Progenitor cell of endocrine pancreas (in vitro differentiated cells): Measurements from ENCODE around the gene MTPN. TPM values are rescaled to one million over a fixed set of nuclear protein-coding genes. Genes with fewer than 3 reads are reported as not detected.

Experiments used
- DNase-seq: peaks from one replicate; pipeline ENCODE4 v3.0.0; 2021; ENCODE audit warnings: low spot score; ENCODE audit not compliant: unreplicated experiment
- H3K27ac Mint-ChIP-seq: 2 replicates; pipeline ENCODE4 v1.8.0; 2021; ENCODE audit warnings: mild to moderate bottlenecking, moderate library complexity, mixed read lengths
- H3K27me3 Mint-ChIP-seq: 2 replicates; pipeline ENCODE4 v1.8.0; 2021; ENCODE audit warnings: mixed read lengths
- H3K36me3 Mint-ChIP-seq: 2 replicates; pipeline ENCODE4 v1.8.0; 2022; ENCODE audit warnings: mixed read lengths; ENCODE audit not compliant: insufficient read depth
- H3K4me1 Mint-ChIP-seq: 2 replicates; pipeline ENCODE4 v1.8.0; 2021; ENCODE audit warnings: low read depth, mixed read lengths
- H3K4me3 Mint-ChIP-seq: 2 replicates; pipeline ENCODE4 v1.8.0; 2021; ENCODE audit warnings: low read depth, mild to moderate bottlenecking, moderate library complexity, mixed read lengths
- H3K9me3 Mint-ChIP-seq: 2 replicates; pipeline ENCODE4 v1.8.0; 2021; ENCODE audit warnings: low read depth, mixed read lengths
- total RNA-seq: library from RNA; stranded (reverse); gene quantifications from 2 replicates; pipeline ENCODE4 v1.2.1, GENCODE V29; 2021
- TF ChIP-seq, protein P1 (sequence below): fragments of 200-600 bp; sonication (generic); IDR thresholded peaks from one replicate; pipeline ENCODE4 v1.5.0; 2021; ENCODE audit warnings: antibody characterized with exemption, mild to moderate bottlenecking; ENCODE audit not compliant: unreplicated experiment

Gene MTPN
- total RNA-seq, 1 donor from 2014 or later: 91.6 TPM

DNA sequence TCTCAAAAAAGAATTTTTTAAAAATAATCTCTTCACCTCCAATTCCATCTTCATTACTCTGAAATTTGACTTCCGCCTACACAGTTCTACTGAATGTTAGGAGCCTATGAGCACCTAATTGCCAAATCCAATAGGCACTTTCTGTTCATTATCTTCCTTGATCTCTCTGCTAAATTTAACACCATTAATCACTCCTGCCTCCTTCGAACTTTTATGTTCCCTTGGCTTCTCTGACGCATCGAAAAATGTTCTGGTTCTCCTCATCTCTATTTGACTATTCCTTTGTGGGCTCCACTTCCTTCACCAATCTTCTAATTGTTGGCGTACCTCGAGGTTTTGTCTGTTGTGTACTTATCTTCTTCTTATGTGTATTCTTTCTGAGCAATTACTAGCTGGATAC, 87.3 kb downstream of the MTPN start:
- Mint-ChIP-seq H3K36me3 (no peaks in the 10 kb centered on the region), H3K4me3 (no peak overlapping the region), H3K4me1 (peaks cover 11% of the 10 kb centered on the region), H3K27ac (no peak overlapping the region), H3K27me3 (no peaks in the 10 kb centered on the region), H3K9me3 (no peaks in the 10 kb centered on the region)
- DNase-seq: no peak
- TF ChIP-seq, protein P1, sequence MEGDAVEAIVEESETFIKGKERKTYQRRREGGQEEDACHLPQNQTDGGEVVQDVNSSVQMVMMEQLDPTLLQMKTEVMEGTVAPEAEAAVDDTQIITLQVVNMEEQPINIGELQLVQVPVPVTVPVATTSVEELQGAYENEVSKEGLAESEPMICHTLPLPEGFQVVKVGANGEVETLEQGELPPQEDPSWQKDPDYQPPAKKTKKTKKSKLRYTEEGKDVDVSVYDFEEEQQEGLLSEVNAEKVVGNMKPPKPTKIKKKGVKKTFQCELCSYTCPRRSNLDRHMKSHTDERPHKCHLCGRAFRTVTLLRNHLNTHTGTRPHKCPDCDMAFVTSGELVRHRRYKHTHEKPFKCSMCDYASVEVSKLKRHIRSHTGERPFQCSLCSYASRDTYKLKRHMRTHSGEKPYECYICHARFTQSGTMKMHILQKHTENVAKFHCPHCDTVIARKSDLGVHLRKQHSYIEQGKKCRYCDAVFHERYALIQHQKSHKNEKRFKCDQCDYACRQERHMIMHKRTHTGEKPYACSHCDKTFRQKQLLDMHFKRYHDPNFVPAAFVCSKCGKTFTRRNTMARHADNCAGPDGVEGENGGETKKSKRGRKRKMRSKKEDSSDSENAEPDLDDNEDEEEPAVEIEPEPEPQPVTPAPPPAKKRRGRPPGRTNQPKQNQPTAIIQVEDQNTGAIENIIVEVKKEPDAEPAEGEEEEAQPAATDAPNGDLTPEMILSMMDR: no peak

DNA sequence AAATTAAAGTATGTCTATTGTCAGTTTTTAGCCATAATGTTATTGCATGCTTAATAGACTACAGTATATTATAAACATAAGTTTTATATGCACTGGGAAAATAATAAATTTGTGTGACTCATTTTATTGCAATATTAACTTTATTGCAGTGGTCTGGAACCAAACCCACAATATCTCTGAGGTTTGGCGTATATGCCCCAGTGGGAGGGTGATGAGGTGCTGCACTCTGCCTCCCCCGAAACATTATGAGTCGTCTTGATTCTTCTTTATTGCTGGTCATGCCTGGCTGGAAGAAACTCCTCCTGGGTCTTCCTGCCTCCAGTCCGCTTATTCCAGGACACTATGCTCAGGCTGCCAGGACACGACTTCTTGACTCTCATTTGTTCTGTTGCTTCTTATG, 88.4 kb downstream of the MTPN start:
- Mint-ChIP-seq H3K4me1 (peaks cover 11% of the 10 kb centered on the region), H3K27me3 (no peaks in the 10 kb centered on the region), H3K27ac (no peak overlapping the region), H3K9me3 (no peaks in the 10 kb centered on the region), H3K36me3 (no peaks in the 10 kb centered on the region), H3K4me3 (no peak overlapping the region)
- TF ChIP-seq, protein P1: no peak
- DNase-seq: no peak

DNA sequence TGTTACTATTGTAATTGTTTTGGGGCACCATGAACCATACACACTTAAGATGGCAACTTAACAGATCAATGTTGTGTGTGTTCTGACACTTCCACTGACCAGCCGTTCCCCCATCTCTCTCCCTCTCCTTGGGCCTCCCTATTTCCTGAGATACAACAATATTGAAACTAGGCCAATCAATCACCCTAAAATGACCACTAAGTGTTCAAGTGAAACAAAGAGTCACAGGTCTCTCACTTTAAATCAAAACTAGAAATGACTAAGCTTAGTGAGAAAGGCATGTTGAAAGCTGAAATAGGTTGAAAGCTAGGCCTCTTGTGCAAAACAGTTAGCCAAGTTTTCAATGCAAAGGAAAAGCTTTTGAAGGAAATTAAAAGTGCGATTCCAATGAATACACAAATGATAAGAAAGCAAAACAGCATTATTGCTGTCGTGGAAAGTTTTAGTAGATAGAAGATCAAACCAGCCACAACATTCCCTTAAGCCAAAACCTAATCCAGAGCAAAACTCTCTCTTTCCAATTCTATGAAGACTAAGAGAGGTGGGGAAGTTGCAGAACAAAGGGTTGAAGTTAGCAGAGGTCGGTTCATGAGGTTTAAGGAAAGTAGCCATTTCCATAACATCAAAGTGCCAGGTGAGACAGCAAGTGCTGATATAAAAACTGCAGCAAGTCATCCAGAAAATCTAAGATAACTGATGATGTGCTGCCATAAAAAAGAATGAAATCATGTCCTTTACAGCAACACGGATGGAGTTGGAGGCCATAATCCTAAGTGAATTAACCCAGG, 90.6 kb downstream of the MTPN start:
- no peaks in the 10 kb centered on the region for H3K27me3 Mint-ChIP-seq
- DNase-seq: no peak
- no peaks in the 10 kb centered on the region for H3K9me3 Mint-ChIP-seq
- H3K27ac Mint-ChIP-seq: no peak overlapping the region
- peaks cover 11% of the 10 kb centered on the region for H3K4me1 Mint-ChIP-seq
- H3K4me3 Mint-ChIP-seq: no peak overlapping the region
- TF ChIP-seq, protein P1: no peak
- no peaks in the 10 kb centered on the region for H3K36me3 Mint-ChIP-seq

DNA sequence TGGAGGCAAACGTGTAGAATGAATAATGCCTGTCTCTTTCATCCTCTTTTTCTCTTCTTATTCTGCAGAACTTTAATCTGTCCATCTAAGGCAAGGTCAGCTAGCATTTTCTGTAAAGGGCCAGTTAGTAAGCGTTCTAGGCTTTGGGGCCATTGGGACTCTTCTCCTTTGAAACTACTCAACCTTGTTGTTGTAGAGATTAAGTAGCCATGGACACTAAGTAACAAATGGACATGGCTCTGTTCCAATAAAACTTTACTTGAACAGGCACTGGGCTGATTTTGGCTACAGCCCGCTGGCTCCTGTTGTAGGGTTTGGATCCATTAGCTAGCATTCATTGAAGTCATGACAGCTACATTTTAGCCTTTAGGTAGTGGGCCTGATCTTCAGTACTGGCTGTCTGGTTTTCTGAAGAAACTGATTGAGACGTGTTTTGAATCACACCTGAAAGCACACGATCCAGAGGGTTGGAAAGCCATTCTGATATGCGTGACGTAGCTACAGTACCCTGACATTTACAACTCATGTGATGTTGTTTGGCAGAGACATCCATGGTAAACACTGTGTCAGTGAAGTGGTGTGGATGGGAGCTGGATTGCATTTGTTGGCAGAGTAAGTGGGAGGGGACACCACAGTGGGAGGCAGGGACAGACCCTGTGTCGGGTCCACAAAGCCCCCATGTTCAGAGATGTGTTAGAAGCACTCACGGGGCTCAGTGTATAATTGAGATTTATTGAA, 92.5 kb downstream of the MTPN start:
- Mint-ChIP-seq H3K27me3 (no peaks in the 10 kb centered on the region), H3K36me3 (no peaks in the 10 kb centered on the region), H3K4me3 (no peak overlapping the region), H3K9me3 (peaks cover 5% of the 10 kb centered on the region), H3K4me1 (peaks cover 11% of the 10 kb centered on the region), H3K27ac (no peak overlapping the region)
- TF ChIP-seq, protein P1: no peak
- DNase-seq: no peak

DNA sequence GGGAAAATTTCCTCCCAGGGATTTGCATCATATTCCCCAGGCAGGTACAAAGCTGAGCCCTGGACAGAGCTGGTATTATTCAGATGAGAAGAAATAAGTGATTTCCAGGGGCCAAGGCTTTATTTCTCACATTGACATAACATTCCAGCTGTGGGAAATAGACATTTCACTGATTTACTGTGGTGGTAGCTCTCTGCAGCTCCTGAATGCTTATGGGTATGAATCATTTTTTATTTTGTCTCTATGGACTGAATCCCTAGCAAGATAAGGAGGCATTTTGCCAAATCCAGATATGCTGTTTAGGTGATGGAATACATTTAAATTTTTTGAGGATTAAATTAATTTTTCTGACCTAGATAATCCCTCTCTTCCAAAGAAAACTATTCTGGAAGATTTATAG, 97.9 kb downstream of the MTPN start:
- H3K4me1 Mint-ChIP-seq: peaks cover 14% of the 10 kb centered on the region
- H3K27me3 Mint-ChIP-seq: no peaks in the 10 kb centered on the region
- H3K27ac Mint-ChIP-seq: no peak overlapping the region
- no peaks in the 10 kb centered on the region for H3K36me3 Mint-ChIP-seq
- TF ChIP-seq, protein P1: no peak
- DNase-seq: no peak
- peaks cover 7% of the 10 kb centered on the region for H3K9me3 Mint-ChIP-seq
- no peak overlapping the region for H3K4me3 Mint-ChIP-seq
